GM10266 (cell line): ENCODE data around the gene CLASP1.

Source experiments
- DNase-seq: peaks from one replicate; pipeline ENCODE4 v3.0.0; 2012; ENCODE audit errors: extremely low spot score
- CTCF ChIP-seq: IDR thresholded peaks from 2 replicates; pipeline ENCODE4 v1.5.1; 2012; ENCODE audit warnings: mild to moderate bottlenecking, low read depth; ENCODE audit not compliant: control insufficient read depth, insufficient read depth; ENCODE audit errors: missing control alignments

CLASP1 gene

DNA sequence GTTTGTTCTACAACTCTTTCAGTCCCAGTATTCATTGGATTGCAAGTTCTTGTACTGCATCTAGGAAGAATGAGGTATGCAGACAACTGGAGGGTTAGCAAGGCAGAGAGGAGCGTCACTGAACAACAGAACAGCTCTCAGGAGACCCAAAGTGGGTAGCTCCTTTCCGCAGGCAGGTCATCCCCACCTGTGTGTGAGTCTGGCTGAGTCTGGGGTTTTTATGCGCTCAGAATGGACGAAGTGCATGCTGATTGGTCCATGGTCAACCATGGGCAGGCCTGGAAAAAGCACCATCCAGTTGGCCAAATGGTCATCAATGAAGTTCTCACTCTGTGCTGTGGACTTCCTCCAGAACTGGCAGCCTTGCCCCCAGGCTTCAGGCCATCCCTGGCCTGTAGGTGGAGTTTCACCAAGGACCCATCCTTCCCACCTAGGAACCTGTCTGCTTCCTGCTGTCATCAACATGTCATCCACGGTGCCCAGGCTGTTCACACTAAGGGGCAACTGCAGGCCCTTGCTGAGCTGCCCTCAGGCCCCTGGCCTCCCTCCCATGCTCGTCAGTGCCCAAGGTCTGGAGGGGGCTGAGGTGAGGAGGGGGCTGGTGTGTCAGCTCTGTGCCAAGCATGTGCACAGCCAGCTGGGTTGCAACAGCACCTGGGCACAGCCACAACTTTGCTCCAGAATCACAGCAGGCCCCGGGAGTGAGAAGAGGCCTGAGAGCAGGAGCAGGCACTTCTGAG is 353.2 kb downstream of the CLASP1 start:
- TF ChIP-seq CTCF, result no peak
- no peak for DNase-seq

DNA sequence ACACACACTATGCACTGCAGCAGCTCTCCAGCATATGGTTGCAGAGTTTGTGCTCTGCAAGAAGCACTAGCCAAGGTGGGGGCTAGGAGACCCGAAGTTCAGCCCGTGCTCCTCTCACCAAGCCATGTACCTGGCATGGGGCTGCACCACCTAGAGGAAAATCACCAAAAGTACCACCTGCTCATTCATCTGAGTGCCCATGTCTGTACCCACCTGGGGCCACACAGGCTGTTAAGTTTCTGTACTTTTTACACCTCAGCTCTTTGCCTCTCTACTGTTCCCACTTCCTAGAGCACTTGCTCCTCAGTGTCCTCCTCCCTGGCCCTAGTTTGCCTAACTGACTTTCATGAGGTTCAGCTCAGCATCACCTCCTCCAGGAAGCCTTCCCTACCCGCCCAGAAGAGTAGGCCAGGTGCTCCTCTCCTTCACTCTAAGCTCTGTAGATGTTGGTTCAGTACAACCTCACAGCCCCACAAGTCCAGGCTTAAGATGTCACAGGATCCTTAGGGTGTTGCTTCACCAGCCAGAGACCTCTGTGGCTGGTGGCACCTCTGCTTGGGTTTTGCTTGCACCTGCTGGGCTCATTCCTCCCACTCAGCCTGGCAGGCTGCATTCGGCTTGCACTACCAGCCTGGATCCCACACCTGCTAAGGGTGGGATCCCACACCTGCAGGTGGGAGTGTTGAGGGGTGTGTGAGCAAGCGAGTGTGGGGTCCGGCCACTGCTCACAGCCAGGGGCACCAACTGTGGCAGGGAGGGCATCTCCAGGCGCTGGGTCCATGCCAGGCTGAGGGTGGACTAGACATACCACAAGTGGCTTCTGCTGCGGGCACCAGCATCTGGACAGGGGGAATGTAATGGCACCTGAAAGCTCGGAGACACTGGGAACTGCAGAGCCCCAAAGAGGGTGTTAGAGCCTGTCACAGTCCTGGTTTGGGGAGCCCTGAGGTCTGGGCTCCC is 354.1 kb downstream of the CLASP1 start:
- DNase-seq, result no peak
- no peak for TF ChIP-seq CTCF

DNA sequence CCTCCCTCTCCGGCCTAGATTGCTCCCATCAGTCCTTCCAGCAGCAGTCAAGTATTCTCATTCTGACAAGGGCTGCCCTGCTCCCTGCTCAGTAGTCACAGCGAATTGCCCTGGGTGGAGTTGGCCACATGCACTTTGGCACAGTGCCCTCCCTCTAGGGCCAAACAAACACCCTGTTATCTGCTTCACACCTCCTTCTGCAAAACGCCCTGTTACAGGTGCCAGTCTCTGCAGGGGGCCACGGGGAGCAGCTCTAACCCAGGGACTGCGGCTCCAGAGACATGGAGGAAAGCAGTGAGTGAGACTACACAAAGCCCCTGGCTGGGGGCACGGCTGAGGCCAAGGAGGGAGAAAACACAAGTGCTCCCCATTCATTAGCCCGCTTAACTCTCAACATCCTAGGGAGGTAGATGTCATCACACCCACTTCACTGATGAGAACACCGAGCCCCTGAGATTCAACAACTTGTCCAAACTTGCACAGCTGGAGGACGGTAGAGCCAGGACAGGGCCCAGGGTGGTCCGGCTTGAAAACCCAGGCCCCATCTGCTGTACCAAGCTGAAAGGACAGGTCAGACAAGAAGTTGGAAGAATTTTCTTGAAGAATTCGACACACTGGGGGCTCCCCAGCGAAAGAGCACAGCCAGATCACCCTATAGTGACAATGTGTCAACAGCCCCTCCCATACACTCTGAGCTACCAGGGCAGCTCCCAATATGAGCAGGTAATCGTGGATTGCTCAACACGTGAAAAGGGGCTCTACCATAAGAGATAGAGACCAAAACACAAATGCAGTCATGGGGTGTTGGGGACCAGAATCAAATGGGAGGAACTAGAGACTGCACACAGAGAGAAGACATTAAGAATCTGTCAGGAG is 355.6 kb downstream of the CLASP1 start:
- no peak for TF ChIP-seq CTCF
- DNase-seq, result no peak

- TF ChIP-seq CTCF, result no peak
- no peak for DNase-seq
These were observed 358.0 kb downstream of the CLASP1 start for GRCh38 chr2:121291251-121291580.

GRCh38 chr2:121289271-121289670 is 360.0 kb downstream of the CLASP1 start:
- no peak for TF ChIP-seq CTCF
- DNase-seq, result no peak

GRCh38 chr2:121288454-121289231 is 360.6 kb downstream of the CLASP1 start:
- TF ChIP-seq CTCF, result no peak
- DNase-seq, result no peak
